Cardiac muscle cell (in vitro differentiated cells and primary cell): ENCODE data around the gene ONECUT1. TPM values are rescaled to one million over a fixed set of nuclear protein-coding genes. Genes with fewer than 3 reads are reported as not detected.

Experiments used
- DNase-seq, 2 donors: peaks; one replicate each; pipeline versions ENCODE4 v3.0.0 to v3.0.0-alpha.2; 2010 to 2017; ENCODE audit warnings: low read depth in 1 of 2, low spot score in 1 of 2
- H3K27ac ChIP-seq: fragments of 200-600 bp; sonication (generic); 2 replicates; pipeline ENCODE4 v1.5.1; 2016
- H3K27me3 ChIP-seq: fragments of 200-600 bp; sonication (generic); 2 replicates; pipeline ENCODE4 v1.6.0; 2016; ENCODE audit warnings: control low read depth
- H3K36me3 ChIP-seq: fragments of 200-600 bp; sonication (generic); 2 replicates; pipeline ENCODE4 v1.5.1; 2016; ENCODE audit warnings: control low read depth
- H3K4me1 ChIP-seq: fragments of 200-600 bp; sonication (generic); 2 replicates; pipeline ENCODE4 v1.8.1; 2017; ENCODE audit warnings: low read depth, mild to moderate bottlenecking, mixed run types
- H3K4me3 ChIP-seq: fragments of 200-600 bp; sonication (generic); 2 replicates; pipeline ENCODE4 v1.5.1; 2016; ENCODE audit warnings: mild to moderate bottlenecking
- H3K9me3 ChIP-seq: fragments of 200-600 bp; sonication (generic); 2 replicates; pipeline ENCODE4 v1.5.1; 2017; ENCODE audit warnings: low read depth, mild to moderate bottlenecking, control low read depth
- polyA plus RNA-seq: library from polyadenylated mRNA; unstranded; fragments of >200 nt; fragmentation: Nextera tagmentation; extraction: Ambion mirVana; gene quantifications from 2 replicates; pipeline ENCODE4 v1.2.1, GENCODE V29; 2016
- total RNA-seq: library from RNA; depleted of rRNA; stranded (reverse); fragments of >200 nt; gene quantifications from 2 replicates; pipeline ENCODE4 v1.2.3, GENCODE V29; 2016
- TF ChIP-seq, protein P1 (sequence below): IDR thresholded peaks from 2 replicates; pipeline ENCODE4 v1.5.1; 2012; ENCODE audit warnings: low read depth, mild to moderate bottlenecking, low read length

The ONECUT1 gene
- total and polyA plus RNA-seq, 2 experiments from 2014 or later: 0.18 TPM; not detected in 1

DNA sequence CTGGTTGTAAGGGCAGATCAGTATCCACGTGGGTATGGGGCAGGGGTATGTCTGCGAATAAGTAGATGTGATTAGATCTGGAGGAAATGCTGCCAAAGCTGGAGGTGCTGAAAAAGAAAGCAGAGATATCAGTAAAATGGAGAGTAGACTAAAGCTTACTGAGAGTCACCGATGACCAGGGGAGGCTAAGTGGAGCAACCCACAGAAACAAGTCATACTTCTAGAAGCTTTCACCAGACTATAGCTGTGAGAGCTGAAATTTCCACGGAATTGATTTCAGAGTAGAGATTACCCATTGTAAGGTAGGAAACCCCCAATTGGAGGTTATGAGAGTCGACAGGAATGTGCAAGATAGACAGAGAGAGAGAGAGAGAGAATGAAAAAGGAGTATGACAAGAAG, 27.5 kb downstream of the ONECUT1 start:
- TF ChIP-seq, protein P1, sequence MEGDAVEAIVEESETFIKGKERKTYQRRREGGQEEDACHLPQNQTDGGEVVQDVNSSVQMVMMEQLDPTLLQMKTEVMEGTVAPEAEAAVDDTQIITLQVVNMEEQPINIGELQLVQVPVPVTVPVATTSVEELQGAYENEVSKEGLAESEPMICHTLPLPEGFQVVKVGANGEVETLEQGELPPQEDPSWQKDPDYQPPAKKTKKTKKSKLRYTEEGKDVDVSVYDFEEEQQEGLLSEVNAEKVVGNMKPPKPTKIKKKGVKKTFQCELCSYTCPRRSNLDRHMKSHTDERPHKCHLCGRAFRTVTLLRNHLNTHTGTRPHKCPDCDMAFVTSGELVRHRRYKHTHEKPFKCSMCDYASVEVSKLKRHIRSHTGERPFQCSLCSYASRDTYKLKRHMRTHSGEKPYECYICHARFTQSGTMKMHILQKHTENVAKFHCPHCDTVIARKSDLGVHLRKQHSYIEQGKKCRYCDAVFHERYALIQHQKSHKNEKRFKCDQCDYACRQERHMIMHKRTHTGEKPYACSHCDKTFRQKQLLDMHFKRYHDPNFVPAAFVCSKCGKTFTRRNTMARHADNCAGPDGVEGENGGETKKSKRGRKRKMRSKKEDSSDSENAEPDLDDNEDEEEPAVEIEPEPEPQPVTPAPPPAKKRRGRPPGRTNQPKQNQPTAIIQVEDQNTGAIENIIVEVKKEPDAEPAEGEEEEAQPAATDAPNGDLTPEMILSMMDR: no peak
- no peaks in the 10 kb centered on the region for H3K27me3 ChIP-seq

DNA sequence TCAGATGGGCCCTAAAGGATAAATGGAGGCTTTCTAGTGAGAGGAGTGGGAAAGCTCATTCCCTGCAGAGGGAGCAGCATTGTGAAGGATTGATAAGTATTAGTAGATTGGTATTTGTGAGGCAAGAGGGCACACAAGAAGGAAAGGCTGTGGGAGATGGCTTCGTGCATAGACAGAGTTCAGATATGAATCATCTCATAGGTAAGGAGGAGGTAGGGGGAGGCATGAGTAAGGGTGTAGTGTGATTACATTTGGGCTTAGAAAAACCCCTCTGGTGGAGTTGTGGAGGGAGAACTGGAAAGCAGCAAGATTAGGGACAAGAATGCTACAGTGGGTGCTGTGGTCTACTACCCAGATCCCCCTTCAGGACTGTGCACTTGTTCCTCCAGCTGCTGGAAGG, 29.6 kb downstream of the ONECUT1 start:
- TF ChIP-seq, protein P1: no peak
- DNase-seq: no peak
- H3K4me3 ChIP-seq: no peak overlapping the region

More for the DNA sequence above, 27.5 kb downstream of the ONECUT1 start:
- Histone ChIP-seq H3K9me3 (no peaks in the 10 kb centered on the region), H3K4me3 (no peak overlapping the region), H3K36me3 (no peaks in the 10 kb centered on the region), H3K4me1 (no peaks in the 10 kb centered on the region), H3K27ac (no peak overlapping the region)
- DNase-seq: no peak

DNA sequence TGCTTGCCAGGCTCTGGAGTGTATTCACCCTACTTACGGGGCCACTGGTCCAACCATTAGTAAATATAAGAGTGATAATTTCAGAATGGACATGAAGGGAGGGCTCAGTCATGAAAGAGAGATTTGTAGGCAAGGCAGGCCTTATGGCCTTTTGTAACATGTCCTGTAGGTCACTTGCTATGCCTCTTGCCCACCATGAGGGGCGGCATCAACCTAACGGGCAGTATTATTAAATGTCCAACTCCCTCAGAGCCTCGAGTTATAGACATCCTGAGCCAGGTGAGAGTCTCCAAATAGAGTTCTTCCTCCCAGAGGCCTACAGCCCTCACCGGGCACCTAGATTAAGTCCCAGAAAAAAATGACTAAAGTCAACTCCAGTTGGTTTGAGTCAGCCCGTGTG, 30.2 kb downstream of the ONECUT1 start:
- no peak overlapping the region for H3K4me3 ChIP-seq
- H3K27me3 ChIP-seq: no peaks in the 10 kb centered on the region
- H3K27ac ChIP-seq: no peak overlapping the region
- DNase-seq: no peak
- TF ChIP-seq, protein P1: no peak
- H3K36me3 ChIP-seq: no peaks in the 10 kb centered on the region
- H3K9me3 ChIP-seq: no peaks in the 10 kb centered on the region
- no peaks in the 10 kb centered on the region for H3K4me1 ChIP-seq

More for the DNA sequence above, 29.6 kb downstream of the ONECUT1 start:
- no peaks in the 10 kb centered on the region for H3K36me3 ChIP-seq
- H3K27me3 ChIP-seq: no peaks in the 10 kb centered on the region
- H3K9me3 ChIP-seq: no peaks in the 10 kb centered on the region
- H3K27ac ChIP-seq: no peak overlapping the region
- H3K4me1 ChIP-seq: no peaks in the 10 kb centered on the region

DNA sequence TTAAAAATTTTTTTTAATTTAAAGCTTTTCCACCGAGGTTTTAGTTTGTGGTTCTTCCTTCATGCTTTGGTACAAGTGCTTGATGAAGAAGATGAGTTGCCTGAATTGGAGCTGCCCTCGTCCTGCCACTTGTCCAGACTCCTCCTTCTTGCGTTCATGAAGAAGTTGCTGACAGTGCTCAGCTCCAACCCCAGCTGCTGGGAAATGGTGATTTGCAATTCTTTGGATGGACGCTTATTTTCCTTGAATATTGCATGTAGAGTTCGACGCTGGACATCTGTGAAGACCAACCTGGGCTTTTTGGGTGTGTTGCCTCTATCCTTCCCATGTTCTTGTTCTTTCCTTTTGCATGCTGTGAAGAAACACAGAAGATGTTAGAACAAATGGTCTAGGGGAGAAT, 32.6 kb downstream of the ONECUT1 start:
- Histone ChIP-seq H3K4me3 (no peak overlapping the region), H3K27ac (no peak overlapping the region), H3K27me3 (no peaks in the 10 kb centered on the region), H3K4me1 (peaks cover 1% of the 10 kb centered on the region), H3K9me3 (no peaks in the 10 kb centered on the region), H3K36me3 (no peaks in the 10 kb centered on the region)
- no peak for DNase-seq
- TF ChIP-seq, protein P1: no peak

DNA sequence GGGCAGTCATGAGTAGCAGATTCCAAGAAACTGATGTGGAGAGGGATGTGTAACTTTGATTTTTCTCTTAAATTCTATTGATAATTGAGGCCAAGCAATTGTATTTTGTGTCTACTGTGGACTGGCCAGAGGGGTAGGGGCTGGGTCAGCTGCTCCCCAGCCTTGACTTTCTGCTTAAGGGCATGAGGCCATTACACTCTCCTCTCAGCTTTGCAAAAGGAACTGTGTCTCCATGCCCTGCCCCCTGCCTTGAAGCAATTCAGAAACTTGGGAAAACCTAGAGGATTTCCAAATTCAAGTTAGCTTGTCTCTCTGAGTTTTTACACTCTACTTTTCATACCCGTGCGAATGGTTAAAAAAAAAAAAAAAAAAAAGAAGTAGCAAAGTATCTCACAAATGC, 38.6 kb downstream of the ONECUT1 start:
- H3K4me3 ChIP-seq: no peak overlapping the region
- no peak for DNase-seq
- TF ChIP-seq, protein P1: no peak

DNA sequence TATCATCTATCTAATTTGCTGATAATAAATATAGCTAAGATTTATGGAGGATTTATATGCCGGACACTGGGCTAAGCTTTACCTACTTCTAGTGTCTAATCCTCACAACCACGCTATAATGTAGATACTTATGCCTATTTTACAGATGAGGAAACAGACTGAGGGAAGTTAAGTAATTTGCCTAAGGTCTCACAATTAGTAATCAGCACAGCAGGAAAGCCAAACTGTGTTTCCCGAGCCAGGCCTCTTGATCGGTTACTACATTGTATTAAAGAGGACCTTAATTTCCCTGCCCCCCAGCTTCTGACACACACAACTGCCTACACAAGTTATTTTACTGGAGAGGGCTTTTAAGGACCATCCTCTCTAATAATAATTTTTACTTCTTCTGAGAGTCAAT, 40.9 kb downstream of the ONECUT1 start:
- Histone ChIP-seq H3K27me3 (no peaks in the 10 kb centered on the region), H3K4me1 (peaks cover 11% of the 10 kb centered on the region), H3K27ac (no peak overlapping the region), H3K9me3 (no peaks in the 10 kb centered on the region), H3K36me3 (no peaks in the 10 kb centered on the region), H3K4me3 (no peak overlapping the region)
- DNase-seq: no peak
- TF ChIP-seq, protein P1: no peak

More for the DNA sequence above, 38.6 kb downstream of the ONECUT1 start:
- Histone ChIP-seq H3K4me1 (peaks cover 11% of the 10 kb centered on the region), H3K27me3 (no peaks in the 10 kb centered on the region), H3K36me3 (no peaks in the 10 kb centered on the region), H3K9me3 (no peaks in the 10 kb centered on the region), H3K27ac (no peak overlapping the region)
